ENCODE measurements around the gene OLR1. TPM values are rescaled to one million over a fixed set of nuclear protein-coding genes. Genes with fewer than 3 reads are reported as not detected.

The OLR1 gene
- total RNA-seq, 4 donors from 2014 or later, result 0.33 to 2.4 (median 0.87) TPM

DNA sequence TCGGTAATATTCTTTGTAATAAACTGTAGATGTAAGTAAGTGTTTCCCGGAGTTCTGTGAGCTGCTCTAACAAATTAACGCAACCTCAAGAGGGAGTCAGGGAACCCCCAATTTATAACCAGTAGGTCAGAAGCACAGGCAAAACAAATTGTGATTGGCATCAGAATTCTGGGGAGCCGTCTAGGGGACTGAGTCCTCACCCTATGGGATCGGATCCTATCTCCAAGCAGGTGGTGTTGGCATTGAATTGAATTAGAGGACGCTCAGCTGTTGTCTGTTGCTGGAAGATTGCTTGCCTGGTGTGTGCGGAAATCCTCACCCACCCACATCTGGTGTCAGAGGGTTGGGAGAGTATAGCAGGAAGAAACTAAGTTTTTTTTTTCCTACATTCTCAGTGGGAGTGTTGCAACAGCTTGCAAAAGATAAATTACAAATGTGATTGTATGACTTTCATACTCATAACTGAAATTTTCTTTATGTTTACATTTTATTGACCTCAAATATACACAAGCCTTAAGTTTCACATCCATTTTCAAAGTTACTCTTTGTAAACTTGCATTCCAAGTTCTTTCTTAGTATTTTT is 12.4 kb upstream of the OLR1 start:
- no peak overlapping the region for H3K4me3 ChIP-seq (replicated peaks in 1 of 3)
- no peak overlapping the region for H3K27ac ChIP-seq
- H3K4me1 ChIP-seq, result no peaks in the 10 kb centered on the region
- no peak for DNase-seq
- intact Hi-C loops (cut with DNase I), result no loop called here
- no peaks in the 10 kb centered on the region for H3K27me3 ChIP-seq
- 73 to 83% methylated on average over 7 of the region's 7 CpGs for WGBS, 2 donors
- no peaks in the 10 kb centered on the region for H3K36me3 ChIP-seq
- H3K9me3 ChIP-seq, result no peaks in the 10 kb centered on the region
- TF ChIP-seq, protein P1, sequence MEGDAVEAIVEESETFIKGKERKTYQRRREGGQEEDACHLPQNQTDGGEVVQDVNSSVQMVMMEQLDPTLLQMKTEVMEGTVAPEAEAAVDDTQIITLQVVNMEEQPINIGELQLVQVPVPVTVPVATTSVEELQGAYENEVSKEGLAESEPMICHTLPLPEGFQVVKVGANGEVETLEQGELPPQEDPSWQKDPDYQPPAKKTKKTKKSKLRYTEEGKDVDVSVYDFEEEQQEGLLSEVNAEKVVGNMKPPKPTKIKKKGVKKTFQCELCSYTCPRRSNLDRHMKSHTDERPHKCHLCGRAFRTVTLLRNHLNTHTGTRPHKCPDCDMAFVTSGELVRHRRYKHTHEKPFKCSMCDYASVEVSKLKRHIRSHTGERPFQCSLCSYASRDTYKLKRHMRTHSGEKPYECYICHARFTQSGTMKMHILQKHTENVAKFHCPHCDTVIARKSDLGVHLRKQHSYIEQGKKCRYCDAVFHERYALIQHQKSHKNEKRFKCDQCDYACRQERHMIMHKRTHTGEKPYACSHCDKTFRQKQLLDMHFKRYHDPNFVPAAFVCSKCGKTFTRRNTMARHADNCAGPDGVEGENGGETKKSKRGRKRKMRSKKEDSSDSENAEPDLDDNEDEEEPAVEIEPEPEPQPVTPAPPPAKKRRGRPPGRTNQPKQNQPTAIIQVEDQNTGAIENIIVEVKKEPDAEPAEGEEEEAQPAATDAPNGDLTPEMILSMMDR (IDR thresholded peaks at IDR 0.05), result no peak
- no peak for TF ChIP-seq POLR2A (IDR thresholded peaks at IDR 0.05)

DNA sequence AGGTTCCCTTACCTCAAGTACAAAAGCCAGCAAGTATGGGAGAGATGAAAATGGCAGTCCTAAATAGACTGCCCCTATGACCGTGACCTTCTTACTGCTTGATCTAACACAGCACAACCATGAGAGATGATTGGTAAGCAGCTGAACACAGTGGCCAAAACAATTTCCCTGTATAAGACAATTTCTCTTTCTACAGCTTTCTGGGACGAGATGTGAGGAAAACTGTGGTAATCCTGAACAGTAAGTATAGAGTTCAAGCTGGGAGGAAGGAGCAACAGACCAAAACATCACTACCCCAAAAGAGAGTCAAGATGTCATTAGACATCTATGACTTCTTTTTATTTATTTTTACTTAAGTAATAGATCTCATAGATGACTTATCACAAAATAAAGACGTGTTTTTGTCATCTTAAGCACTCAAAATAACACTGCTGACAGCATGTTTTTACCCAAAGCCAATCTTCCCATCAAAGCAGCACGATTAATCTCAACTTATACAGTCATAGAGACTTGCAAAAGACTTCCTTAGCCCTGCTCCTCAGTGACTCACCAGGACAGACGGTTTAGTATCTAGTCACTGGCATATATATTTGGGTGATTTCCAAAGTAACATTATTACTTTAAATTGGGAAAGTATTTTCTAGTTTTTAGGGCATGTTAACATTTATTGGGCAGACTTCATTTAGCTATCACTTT is 10.6 kb upstream of the OLR1 start:
- Histone ChIP-seq H3K4me3 (replicated peaks in 1 of 3) (no peak overlapping the region), H3K4me1 (no peaks in the 10 kb centered on the region), H3K9me3 (no peaks in the 10 kb centered on the region), H3K27me3 (no peaks in the 10 kb centered on the region), H3K27ac (no peak overlapping the region), H3K36me3 (no peaks in the 10 kb centered on the region)
- WGBS, 2 donors, result 63 to 68% methylated on average over 5 of the region's 5 CpGs
- DNase-seq, result no peak
- intact Hi-C loops (cut with DNase I), result no loop called here
- TF ChIP-seq, protein P1 (IDR thresholded peaks at IDR 0.05), result no peak
- no peak for TF ChIP-seq POLR2A (IDR thresholded peaks at IDR 0.05)

DNA sequence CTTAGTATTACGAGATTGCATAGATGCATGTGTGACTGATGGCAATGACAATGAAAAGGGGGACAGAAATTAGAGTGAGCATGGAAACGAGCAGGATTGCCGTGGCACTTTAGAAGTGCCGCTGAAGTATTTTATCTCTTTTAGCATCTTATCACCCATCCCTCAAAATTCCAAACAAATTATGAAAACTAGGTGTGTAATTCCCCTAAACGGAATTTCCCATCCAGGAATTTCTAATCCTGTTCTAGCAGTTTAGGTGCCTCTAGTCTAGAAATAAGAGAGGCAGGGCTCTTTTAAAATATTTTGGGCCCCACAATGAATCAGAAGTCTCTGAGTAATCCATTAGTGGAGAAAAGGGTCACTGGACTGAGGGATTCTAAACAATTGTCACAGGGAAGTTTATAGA is 7.8 kb upstream of the OLR1 start:
- no peak for TF ChIP-seq POLR2A (IDR thresholded peaks at IDR 0.05)
- TF ChIP-seq, protein P1 (IDR thresholded peaks at IDR 0.05), result no peak
- H3K4me3 ChIP-seq (replicated peaks in 1 of 3), result no peak overlapping the region
- H3K9me3 ChIP-seq, result no peaks in the 10 kb centered on the region
- intact Hi-C loops (cut with DNase I), result no loop called here
- H3K4me1 ChIP-seq, result no peaks in the 10 kb centered on the region
- H3K27ac ChIP-seq, result no peak overlapping the region
- 41 to 56% methylated on average over 5 of the region's 5 CpGs for WGBS, 2 donors
- no peak for DNase-seq
- H3K27me3 ChIP-seq, result no peaks in the 10 kb centered on the region
- H3K36me3 ChIP-seq, result no peaks in the 10 kb centered on the region

DNA sequence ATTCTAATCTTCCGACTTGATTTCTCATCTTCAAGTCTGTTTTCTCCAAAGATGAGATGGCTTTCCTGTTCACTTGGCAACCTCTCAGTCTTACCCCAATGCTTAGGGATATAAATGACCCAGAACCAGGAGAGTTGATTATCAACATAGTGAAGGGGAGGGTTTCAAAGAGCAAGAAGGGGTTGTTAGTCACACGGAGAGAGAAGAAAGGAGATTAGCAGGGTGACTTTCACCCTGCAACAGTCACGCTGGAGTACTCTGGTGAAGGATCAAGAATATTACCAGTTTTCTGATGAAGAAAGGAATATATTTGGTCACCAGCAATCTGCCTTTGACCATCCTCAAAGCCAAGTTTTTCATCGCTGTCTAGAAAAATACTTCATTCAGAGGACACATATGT is 6.9 kb upstream of the OLR1 start, which contains the start of gene TMEM52B:
Gene TMEM52B, plus strand, starts transcription at position 212 of the 400 bp plus-strand sequence. CDS start 543 bp downstream, outside the sequence.
- H3K36me3 ChIP-seq, result no peaks in the 10 kb centered on the region
- TF ChIP-seq POLR2A (IDR thresholded peaks at IDR 0.05), result no peak
- TF ChIP-seq, protein P1 (IDR thresholded peaks at IDR 0.05), result no peak
- H3K4me3 ChIP-seq (replicated peaks in 1 of 3), result no peak within 1 kb of the TSS
- intact Hi-C loops (cut with DNase I), result no loop called here
- no peaks in the 10 kb centered on the region for H3K4me1 ChIP-seq
- H3K9me3 ChIP-seq, result no peaks in the 10 kb centered on the region
- 57 to 63% methylated on average over 4 of the region's 4 CpGs for WGBS, 2 donors
- no peaks in the 10 kb centered on the region for H3K27me3 ChIP-seq
- H3K27ac ChIP-seq, result no peak within 1 kb of the TSS
- no peak for DNase-seq
